Breast epithelium (tissue), 3 donors: Measurements from ENCODE around the gene BRSK1.

Experiments used
- POLR2A ChIP-seq: fragments of 450-650 bp; IDR thresholded peaks from one replicate; pipeline ENCODE4 v1.6.1; 2016; ENCODE audit warnings: antibody characterized with exemption, mild to moderate bottlenecking, moderate library complexity
- POLR2AphosphoS5 ChIP-seq, 3 donors: sonication (generic); formaldehyde crosslinking; IDR thresholded peaks; one replicate each; pipeline ENCODE4 v1.6.1; 2017; ENCODE audit warnings: antibody characterized with exemption in 3 of 3
- TF ChIP-seq, protein P1 (sequence below), 3 donors: fragments of 450-650 bp; IDR thresholded peaks; one replicate each; pipeline ENCODE4 v1.5.1; 2016 to 2017; ENCODE audit warnings: antibody characterized with exemption in 3 of 3, mild to moderate bottlenecking in 3 of 3, moderate library complexity in 3 of 3

DNA sequence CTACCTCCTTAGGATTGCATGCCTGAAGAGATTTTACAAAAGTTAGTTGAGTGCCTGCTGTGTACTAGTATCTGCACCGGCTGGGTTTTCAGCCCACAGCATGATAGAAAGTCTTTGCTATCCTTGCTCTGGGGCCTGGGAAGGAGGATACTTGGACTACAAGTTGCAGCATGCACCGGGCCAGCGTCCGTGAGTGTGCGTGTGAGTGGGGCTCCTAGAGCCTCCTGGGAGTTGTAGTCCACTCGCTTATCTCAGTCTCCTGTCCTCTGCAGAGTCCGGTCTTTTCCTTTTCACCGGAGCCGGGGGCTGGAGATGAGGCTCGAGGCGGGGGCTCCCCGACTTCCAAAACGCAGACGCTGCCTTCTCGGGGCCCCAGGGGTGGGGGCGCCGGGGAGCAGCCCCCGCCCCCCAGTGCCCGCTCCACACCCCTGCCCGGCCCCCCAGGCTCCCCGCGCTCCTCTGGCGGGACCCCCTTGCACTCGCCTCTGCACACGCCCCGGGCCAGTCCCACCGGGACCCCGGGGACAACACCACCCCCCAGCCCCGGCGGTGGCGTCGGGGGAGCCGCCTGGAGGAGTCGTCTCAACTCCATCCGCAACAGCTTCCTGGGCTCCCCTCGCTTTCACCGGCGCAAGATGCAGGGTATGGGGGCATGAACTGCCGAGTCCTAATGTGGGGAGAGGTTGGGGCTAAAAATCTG is 20.6 kb downstream of the BRSK1 start:
- TF ChIP-seq, protein P1, sequence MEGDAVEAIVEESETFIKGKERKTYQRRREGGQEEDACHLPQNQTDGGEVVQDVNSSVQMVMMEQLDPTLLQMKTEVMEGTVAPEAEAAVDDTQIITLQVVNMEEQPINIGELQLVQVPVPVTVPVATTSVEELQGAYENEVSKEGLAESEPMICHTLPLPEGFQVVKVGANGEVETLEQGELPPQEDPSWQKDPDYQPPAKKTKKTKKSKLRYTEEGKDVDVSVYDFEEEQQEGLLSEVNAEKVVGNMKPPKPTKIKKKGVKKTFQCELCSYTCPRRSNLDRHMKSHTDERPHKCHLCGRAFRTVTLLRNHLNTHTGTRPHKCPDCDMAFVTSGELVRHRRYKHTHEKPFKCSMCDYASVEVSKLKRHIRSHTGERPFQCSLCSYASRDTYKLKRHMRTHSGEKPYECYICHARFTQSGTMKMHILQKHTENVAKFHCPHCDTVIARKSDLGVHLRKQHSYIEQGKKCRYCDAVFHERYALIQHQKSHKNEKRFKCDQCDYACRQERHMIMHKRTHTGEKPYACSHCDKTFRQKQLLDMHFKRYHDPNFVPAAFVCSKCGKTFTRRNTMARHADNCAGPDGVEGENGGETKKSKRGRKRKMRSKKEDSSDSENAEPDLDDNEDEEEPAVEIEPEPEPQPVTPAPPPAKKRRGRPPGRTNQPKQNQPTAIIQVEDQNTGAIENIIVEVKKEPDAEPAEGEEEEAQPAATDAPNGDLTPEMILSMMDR (IDR thresholded peaks at IDR 0.05), result no peak
- no peak for TF ChIP-seq POLR2AphosphoS5 (IDR thresholded peaks at IDR 0.05)
- TF ChIP-seq POLR2A, result no peak
